GM23338 (cell line): Measurements from ENCODE around the gene NDUFB2. TPM values are rescaled to one million over a fixed set of nuclear protein-coding genes. Genes with fewer than 3 reads are reported as not detected.
"Not testable (repeated sequence)": the region's sequence is repeated elsewhere in the genome, so short reads cannot be mapped to it uniquely, and the experiment has no call there.

Experiments used
- ATAC-seq: fragments of 200-7000 bp; cut with Tn5 transposase; 3 replicates; pipeline ENCODE4 v1.9.1; 2020
- DNase-seq: peaks from one replicate; pipeline ENCODE4 v3.0.0-alpha.2; 2015; ENCODE audit warnings: low spot score
- H2AFZ ChIP-seq: fragments of 200-600 bp; sonication (generic); 2 replicates; pipeline ENCODE4 v1.8.0; 2016; ENCODE audit warnings: antibody characterized with exemption, mild to moderate bottlenecking, moderate library complexity
- H3F3A ChIP-seq: fragments of 200-600 bp; sonication (generic); replicated peaks from 2 replicates; pipeline ENCODE4 v1.8.0; 2017; ENCODE audit warnings: antibody characterized with exemption, mixed run types, low read depth
- H3K27ac ChIP-seq: fragments of 200-600 bp; sonication (generic); 2 replicates; pipeline ENCODE4 v1.6.1; 2016; ENCODE audit warnings: low read depth
- H3K27me3 ChIP-seq: fragments of 200-600 bp; sonication (generic); 2 replicates; pipeline ENCODE4 v1.8.0; 2016; ENCODE audit warnings: mild to moderate bottlenecking, mixed run types, moderate library complexity; ENCODE audit not compliant: insufficient read depth
- H3K36me3 ChIP-seq: fragments of 200-600 bp; sonication (generic); 2 replicates; pipeline ENCODE4 v1.8.0; 2016; ENCODE audit warnings: mild to moderate bottlenecking; ENCODE audit not compliant: insufficient read depth
- H3K4me1 ChIP-seq: fragments of 200-600 bp; sonication (generic); 2 replicates; pipeline ENCODE4 v1.8.0; 2016; ENCODE audit warnings: mild to moderate bottlenecking, moderate library complexity; ENCODE audit not compliant: insufficient read depth
- H3K4me2 ChIP-seq: fragments of 200-600 bp; sonication (generic); 2 replicates; pipeline ENCODE4 v1.7.1; 2017; ENCODE audit warnings: mixed run types
- H3K4me3 ChIP-seq: fragments of 200-600 bp; sonication (generic); 2 replicates; pipeline ENCODE4 v1.6.1; 2016; ENCODE audit warnings: mixed run types
- H3K79me2 ChIP-seq: fragments of 200-600 bp; sonication (generic); replicated peaks from 2 replicates; pipeline ENCODE4 v1.8.0; 2017; ENCODE audit warnings: mild to moderate bottlenecking; ENCODE audit not compliant: insufficient read depth
- H3K9me2 ChIP-seq: fragments of 200-600 bp; sonication (generic); 2 replicates; pipeline ENCODE4 v1.8.0; 2017; ENCODE audit not compliant: insufficient read depth
- H4K20me1 ChIP-seq: fragments of 200-600 bp; sonication (generic); replicated peaks from 2 replicates; pipeline ENCODE4 v1.8.0; 2017; ENCODE audit warnings: mild to moderate bottlenecking; ENCODE audit not compliant: insufficient read depth
- H3K27ac Mint-ChIP-seq: 2 replicates; pipeline ENCODE4 v1.8.0; 2020; ENCODE audit warnings: inconsistent platforms, mild to moderate bottlenecking, moderate library complexity, mixed read lengths
- H3K27me3 Mint-ChIP-seq: 3 replicates; pipeline ENCODE4 v1.8.0; 2022; ENCODE audit warnings: low read depth, mild to moderate bottlenecking, moderate library complexity, mixed read lengths, inconsistent platforms; ENCODE audit not compliant: insufficient read depth, poor library complexity
- H3K36me3 Mint-ChIP-seq: 3 replicates; pipeline ENCODE4 v1.8.0; 2021; ENCODE audit warnings: low read depth, mild to moderate bottlenecking, inconsistent platforms, moderate library complexity, mixed read lengths
- H3K4me1 Mint-ChIP-seq: 3 replicates; pipeline ENCODE4 v1.8.0; 2020; ENCODE audit warnings: mild to moderate bottlenecking, inconsistent platforms, mixed read lengths
- H3K4me3 Mint-ChIP-seq: 3 replicates; pipeline ENCODE4 v1.8.0; 2021; ENCODE audit warnings: moderate library complexity, mild to moderate bottlenecking, inconsistent platforms, mixed read lengths
- H3K9me3 Mint-ChIP-seq: 3 replicates; pipeline ENCODE4 v1.8.0; 2020; ENCODE audit warnings: moderate library complexity, mild to moderate bottlenecking, inconsistent platforms, mixed read lengths
- CREB1 ChIP-seq: fragments of 250-450 bp; sonication (Bioruptor Pico); IDR thresholded peaks from 2 replicates; pipeline ENCODE4 v1.5.0; 2020; ENCODE audit warnings: low read depth, mild to moderate bottlenecking, moderate library complexity
- EZH2 ChIP-seq: fragments of 200-600 bp; sonication (generic); IDR thresholded peaks from one replicate; pipeline ENCODE4 v1.8.0; 2017; ENCODE audit warnings: antibody characterized with exemption, mild to moderate bottlenecking, low read depth; ENCODE audit not compliant: unreplicated experiment
- JUNB ChIP-seq: IDR thresholded peaks from one replicate; pipeline ENCODE4 v1.6.1; 2016; ENCODE audit warnings: antibody characterized with exemption; ENCODE audit not compliant: unreplicated experiment
- POLR2AphosphoS5 ChIP-seq: IDR thresholded peaks from 2 replicates; pipeline ENCODE4 v1.6.1; 2016; ENCODE audit warnings: antibody characterized with exemption, low read depth
- STAT1 ChIP-seq: IDR thresholded peaks from one replicate; pipeline ENCODE4 v1.6.1; 2016; ENCODE audit warnings: antibody characterized with exemption; ENCODE audit not compliant: unreplicated experiment
- ZNF114 ChIP-seq: fragments of 250-450 bp; sonication (Bioruptor Pico); IDR thresholded peaks from 2 replicates; pipeline ENCODE4 v1.5.0; 2020; ENCODE audit warnings: mild to moderate bottlenecking, moderate library complexity
- polyA plus RNA-seq: library from polyadenylated mRNA; unstranded; fragments of >200 nt; fragmentation: Nextera tagmentation; extraction: Ambion mirVana; gene quantifications from 2 replicates; pipeline ENCODE4 v1.2.1, GENCODE V29; 2016
- total RNA-seq: library from RNA; depleted of rRNA; stranded (reverse); fragments of >200 nt; shearing (Covaris generic); gene quantifications from 2 replicates; pipeline ENCODE4 v1.2.3, GENCODE V29; 2014
- TF ChIP-seq, protein P1 (sequence below), 2 experiments: fragments of 200-600 bp in 1 of 2; sonication (generic) in 1 of 2; conservative IDR thresholded peaks; 2 replicates each; pipeline versions ENCODE4 v1.5.1 to v1.6.1; 2016 to 2017; ENCODE audit warnings: antibody characterized with exemption in 2 of 2, low read depth in 2 of 2, mild to moderate bottlenecking in 2 of 2, moderate library complexity in 1 of 2
- TF ChIP-seq, protein P2 (sequence below): IDR thresholded peaks from 2 replicates; pipeline ENCODE4 v1.6.1; 2016; ENCODE audit warnings: antibody characterized with exemption

NDUFB2 gene
- total and polyA plus RNA-seq, 2 experiments from 2014 or later, result 306 to 382 TPM

DNA sequence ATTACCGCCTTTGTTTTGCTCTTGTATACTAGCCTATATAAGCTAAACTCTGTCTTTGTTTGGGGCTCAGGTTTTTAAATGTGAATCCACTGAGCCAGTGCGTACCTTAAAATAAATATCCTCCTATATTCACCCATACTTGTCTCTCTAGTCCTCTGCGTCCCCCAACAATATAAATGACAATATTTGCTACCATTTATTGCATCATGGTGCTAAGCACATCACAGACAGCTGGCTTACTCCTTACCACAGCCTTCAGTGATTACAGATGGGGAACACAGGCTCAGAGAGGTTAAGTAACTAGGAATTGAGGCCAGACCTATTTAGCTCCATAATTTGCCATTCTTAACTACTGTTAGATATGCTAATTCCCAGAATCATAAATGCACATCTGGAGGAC is 27.2 kb upstream of the NDUFB2 start:
- Histone ChIP-seq H2AFZ (no peak overlapping the region), H3K36me3 (no peaks in the 10 kb centered on the region)
- H3K27me3 Mint-ChIP-seq, result peaks cover 17% of the 10 kb centered on the region

GRCh38 chr7:140669862-140670261 is 26.6 kb upstream of the NDUFB2 start:
- not testable (repeated sequence) for H3F3A ChIP-seq, H3K4me2 ChIP-seq, H3K27ac Mint-ChIP-seq, H4K20me1 ChIP-seq, H3K4me3 Mint-ChIP-seq, H3K9me3 Mint-ChIP-seq, H3K27me3 ChIP-seq, H2AFZ ChIP-seq, H3K79me2 ChIP-seq, DNase-seq, H3K9me2 ChIP-seq, ATAC-seq, H3K36me3 Mint-ChIP-seq, H3K4me3 ChIP-seq, H3K36me3 ChIP-seq, H3K27ac ChIP-seq
- H3K4me1 ChIP-seq, result peaks cover 22% of the 10 kb centered on the region
- H3K27me3 Mint-ChIP-seq, result peaks cover 17% of the 10 kb centered on the region
- peaks cover 17% of the 10 kb centered on the region for H3K4me1 Mint-ChIP-seq

More for the DNA sequence above, 27.2 kb upstream of the NDUFB2 start:
- 0 out of 2 replicates have a peak, but pooled peaks cover 5% of the 10 kb centered on the region for H3K27me3 ChIP-seq
- H4K20me1 ChIP-seq, result peaks cover 3% of the 10 kb centered on the region; the same call in 1 of the 2 replicates
- H3K4me3 ChIP-seq, result no peak overlapping the region
- ATAC-seq (no peak), DNase-seq (no peak)
- no peak overlapping the region for H3K4me2 ChIP-seq
- Mint-ChIP-seq H3K36me3 (no peaks in the 10 kb centered on the region; the same call in 2 of the 3 replicates), H3K27ac (no peak overlapping the region), H3K9me3 (no peaks in the 10 kb centered on the region; the same call in 2 of the 3 replicates), H3K4me1 (peaks cover 17% of the 10 kb centered on the region), H3K4me3 (no peak overlapping the region)
- H3F3A ChIP-seq, result 0 out of 2 replicates have a peak, but pooled peaks cover 3% of the 10 kb centered on the region
- TF ChIP-seq, protein P1, sequence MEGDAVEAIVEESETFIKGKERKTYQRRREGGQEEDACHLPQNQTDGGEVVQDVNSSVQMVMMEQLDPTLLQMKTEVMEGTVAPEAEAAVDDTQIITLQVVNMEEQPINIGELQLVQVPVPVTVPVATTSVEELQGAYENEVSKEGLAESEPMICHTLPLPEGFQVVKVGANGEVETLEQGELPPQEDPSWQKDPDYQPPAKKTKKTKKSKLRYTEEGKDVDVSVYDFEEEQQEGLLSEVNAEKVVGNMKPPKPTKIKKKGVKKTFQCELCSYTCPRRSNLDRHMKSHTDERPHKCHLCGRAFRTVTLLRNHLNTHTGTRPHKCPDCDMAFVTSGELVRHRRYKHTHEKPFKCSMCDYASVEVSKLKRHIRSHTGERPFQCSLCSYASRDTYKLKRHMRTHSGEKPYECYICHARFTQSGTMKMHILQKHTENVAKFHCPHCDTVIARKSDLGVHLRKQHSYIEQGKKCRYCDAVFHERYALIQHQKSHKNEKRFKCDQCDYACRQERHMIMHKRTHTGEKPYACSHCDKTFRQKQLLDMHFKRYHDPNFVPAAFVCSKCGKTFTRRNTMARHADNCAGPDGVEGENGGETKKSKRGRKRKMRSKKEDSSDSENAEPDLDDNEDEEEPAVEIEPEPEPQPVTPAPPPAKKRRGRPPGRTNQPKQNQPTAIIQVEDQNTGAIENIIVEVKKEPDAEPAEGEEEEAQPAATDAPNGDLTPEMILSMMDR (conservative IDR thresholded peaks at IDR 0.05; ENCODE audit: low read depth in 2 of 2), result no peak
- no peak for TF ChIP-seq POLR2AphosphoS5
- no peak for TF ChIP-seq ZNF114 (CRISPR knock-in tag)
- TF ChIP-seq, protein P2, sequence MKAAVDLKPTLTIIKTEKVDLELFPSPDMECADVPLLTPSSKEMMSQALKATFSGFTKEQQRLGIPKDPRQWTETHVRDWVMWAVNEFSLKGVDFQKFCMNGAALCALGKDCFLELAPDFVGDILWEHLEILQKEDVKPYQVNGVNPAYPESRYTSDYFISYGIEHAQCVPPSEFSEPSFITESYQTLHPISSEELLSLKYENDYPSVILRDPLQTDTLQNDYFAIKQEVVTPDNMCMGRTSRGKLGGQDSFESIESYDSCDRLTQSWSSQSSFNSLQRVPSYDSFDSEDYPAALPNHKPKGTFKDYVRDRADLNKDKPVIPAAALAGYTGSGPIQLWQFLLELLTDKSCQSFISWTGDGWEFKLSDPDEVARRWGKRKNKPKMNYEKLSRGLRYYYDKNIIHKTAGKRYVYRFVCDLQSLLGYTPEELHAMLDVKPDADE, result no peak
- TF ChIP-seq STAT1, result no peak
- no peak overlapping the region for H3K27ac ChIP-seq
- no peaks in the 10 kb centered on the region for H3K9me2 ChIP-seq
- no peaks in the 10 kb centered on the region for H3K79me2 ChIP-seq
- peaks cover 22% of the 10 kb centered on the region for H3K4me1 ChIP-seq

DNA sequence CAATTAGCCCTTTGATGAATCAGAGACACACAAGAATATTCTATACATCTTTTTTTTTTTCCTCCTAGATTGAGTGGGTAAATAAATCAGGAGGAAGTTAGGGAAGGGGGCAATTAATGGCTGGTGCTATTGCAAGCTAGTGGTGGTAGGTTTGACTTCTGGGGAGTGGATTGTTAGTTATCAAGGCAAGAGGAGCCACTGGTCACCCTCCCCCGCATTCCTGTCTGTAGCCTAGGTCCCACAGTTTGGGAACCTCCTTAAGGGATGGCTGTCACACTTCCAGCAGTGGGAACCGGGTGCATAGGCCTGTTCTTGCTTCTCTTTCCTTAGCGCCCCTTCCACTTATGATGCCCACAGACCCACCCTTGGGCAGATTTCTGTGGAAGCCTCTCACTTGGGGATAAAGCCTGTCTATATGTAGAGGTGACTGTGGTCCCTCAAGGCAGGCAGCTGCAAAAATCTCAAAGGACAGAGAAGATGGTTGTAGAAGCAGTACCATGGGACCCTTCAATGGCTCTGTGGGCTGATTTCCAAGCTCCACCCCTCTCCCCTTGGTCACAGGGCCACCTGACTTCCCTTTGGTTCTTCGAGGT is 26.1 kb upstream of the NDUFB2 start:
- Histone ChIP-seq H2AFZ (peak overlapping the region; percentile 63; the same call in 1 of the 2 replicates), H3F3A (0 out of 2 replicates have a peak, but pooled peaks cover 3% of the 10 kb centered on the region), H4K20me1 (peaks cover 6% of the 10 kb centered on the region; the same call in 1 of the 2 replicates), H3K36me3 (no peaks in the 10 kb centered on the region), H3K4me2 (no peak overlapping the region), H3K27me3 (0 out of 2 replicates have a peak, but pooled peaks cover 5% of the 10 kb centered on the region), H3K9me2 (no peaks in the 10 kb centered on the region), H3K4me3 (no peak overlapping the region), H3K27ac (no peak overlapping the region), H3K4me1 (peaks cover 24% of the 10 kb centered on the region), H3K79me2 (no peaks in the 10 kb centered on the region)
- DNase-seq, result peak; percentile 17
- H3K9me3 Mint-ChIP-seq, result no peaks in the 10 kb centered on the region; the same call in 2 of the 3 replicates
- no peak for ATAC-seq
- H3K36me3 Mint-ChIP-seq, result no peaks in the 10 kb centered on the region; the same call in 2 of the 3 replicates
- H3K27me3 Mint-ChIP-seq, result peaks cover 17% of the 10 kb centered on the region
- H3K27ac Mint-ChIP-seq, result no peak overlapping the region
- peaks cover 17% of the 10 kb centered on the region for H3K4me1 Mint-ChIP-seq
- no peak overlapping the region for H3K4me3 Mint-ChIP-seq
- TF ChIP-seq JUNB (no peak), CREB1 (CRISPR knock-in tag) (no peak), EZH2 (no peak), POLR2AphosphoS5 (no peak)
- TF ChIP-seq, protein P2, result no peak
- TF ChIP-seq, protein P1 (conservative IDR thresholded peaks at IDR 0.05; ENCODE audit: low read depth in 2 of 2), result no peak
